ENCODE data around the gene ATG2A. TPM values are rescaled to one million over a fixed set of nuclear protein-coding genes. Genes with fewer than 3 reads are reported as not detected.

ATG2A gene
- total and polyA plus RNA-seq, 7 donors: 11.0 to 21.6 (median 19.5) TPM

DNA sequence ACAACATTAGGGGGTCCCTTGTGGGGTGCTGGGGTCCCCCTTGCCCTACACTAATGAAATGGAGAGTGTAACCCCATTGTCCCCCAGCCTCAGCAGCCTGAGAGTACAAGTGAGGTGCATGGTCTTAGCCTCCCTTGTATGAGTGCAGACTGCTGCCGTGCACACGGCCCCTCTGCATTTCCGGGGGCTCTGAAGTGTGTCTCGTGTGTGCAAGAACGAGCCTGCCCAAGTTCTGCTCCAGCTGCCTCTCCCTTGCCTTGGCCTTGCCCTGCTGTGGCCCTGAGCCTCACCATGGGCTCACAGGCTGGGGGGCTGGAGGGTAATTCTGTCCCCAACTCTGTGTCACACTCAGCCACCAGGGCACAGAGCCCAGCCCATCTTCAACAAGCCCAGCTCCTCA lies 33.4 kb downstream of the ATG2A start:
- no peaks in the 10 kb centered on the region for H3K9me3 ChIP-seq
- H3K4me3 ChIP-seq: no peak overlapping the region
- peaks cover 13% of the 10 kb centered on the region for H3K4me1 ChIP-seq
- intact Hi-C loops (cut with DNase I): no loop called here
- 79 to 80% (median 79%) methylated on average over 5 of the region's 5 CpGs for WGBS, 3 donors
- no peak overlapping the region for H3K27ac ChIP-seq
- no peak for ATAC-seq
- no peak for DNase-seq
- H3K27me3 ChIP-seq (ENCODE audit: insufficient read depth in 3 of 3, low read length in 2 of 3): no peaks in the 10 kb centered on the region
- TF ChIP-seq, protein P1, sequence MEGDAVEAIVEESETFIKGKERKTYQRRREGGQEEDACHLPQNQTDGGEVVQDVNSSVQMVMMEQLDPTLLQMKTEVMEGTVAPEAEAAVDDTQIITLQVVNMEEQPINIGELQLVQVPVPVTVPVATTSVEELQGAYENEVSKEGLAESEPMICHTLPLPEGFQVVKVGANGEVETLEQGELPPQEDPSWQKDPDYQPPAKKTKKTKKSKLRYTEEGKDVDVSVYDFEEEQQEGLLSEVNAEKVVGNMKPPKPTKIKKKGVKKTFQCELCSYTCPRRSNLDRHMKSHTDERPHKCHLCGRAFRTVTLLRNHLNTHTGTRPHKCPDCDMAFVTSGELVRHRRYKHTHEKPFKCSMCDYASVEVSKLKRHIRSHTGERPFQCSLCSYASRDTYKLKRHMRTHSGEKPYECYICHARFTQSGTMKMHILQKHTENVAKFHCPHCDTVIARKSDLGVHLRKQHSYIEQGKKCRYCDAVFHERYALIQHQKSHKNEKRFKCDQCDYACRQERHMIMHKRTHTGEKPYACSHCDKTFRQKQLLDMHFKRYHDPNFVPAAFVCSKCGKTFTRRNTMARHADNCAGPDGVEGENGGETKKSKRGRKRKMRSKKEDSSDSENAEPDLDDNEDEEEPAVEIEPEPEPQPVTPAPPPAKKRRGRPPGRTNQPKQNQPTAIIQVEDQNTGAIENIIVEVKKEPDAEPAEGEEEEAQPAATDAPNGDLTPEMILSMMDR (IDR thresholded peaks at IDR 0.05): no peak
- H3K36me3 ChIP-seq (ENCODE audit: insufficient read depth in 1 of 2, low read depth in 1 of 2): no peaks in the 10 kb centered on the region

DNA sequence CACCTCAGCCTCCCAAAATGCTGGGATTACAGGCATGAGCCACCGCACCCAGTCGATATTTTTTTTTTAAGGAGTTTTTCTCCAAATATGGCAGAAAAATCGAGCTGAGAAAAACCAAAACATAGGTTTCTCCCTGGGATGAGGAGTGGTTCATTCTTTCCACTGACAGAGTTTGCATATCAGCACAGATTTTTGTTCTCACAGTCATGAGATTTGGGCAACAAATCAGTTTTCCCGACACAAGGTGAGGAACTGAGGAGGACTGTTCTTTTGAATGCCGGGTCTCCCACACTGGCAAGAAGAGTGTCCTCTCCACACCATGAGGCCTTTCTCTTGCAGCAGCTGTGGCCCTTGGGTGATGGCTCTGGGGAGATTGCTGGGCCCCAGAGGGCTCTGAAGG lies 34.8 kb downstream of the ATG2A start:
- DNase-seq: no peak

DNA sequence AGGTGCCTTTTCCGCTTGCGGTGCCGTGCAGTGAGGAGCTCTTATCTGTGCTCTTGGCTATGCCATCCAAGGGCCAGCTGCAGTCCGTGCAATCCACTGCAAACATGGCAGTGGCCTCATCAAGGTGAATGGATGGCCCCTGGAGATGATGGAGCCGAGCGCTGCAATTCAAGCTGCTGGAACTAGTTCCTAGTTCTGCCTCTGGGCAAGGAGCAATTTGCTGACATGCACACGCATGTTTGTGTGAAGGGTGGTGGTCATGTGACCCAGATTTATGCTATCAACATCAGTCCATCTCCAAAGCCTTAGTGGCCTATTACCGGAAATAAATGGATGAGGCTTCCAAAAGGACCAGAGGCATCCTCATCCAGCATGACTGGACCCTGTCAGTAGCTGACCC lies 35.5 kb downstream of the ATG2A start:
- Histone ChIP-seq H3K4me3 (no peak overlapping the region), H3K4me1 (peaks cover 19% of the 10 kb centered on the region), H3K27ac (peak overlapping the region; percentile 15), H3K27me3 (ENCODE audit: insufficient read depth in 3 of 3, low read length in 2 of 3) (no peaks in the 10 kb centered on the region), H3K36me3 (ENCODE audit: insufficient read depth in 1 of 2, low read depth in 1 of 2) (no peaks in the 10 kb centered on the region), H3K9me3 (no peaks in the 10 kb centered on the region)
- ATAC-seq: no peak
- TF ChIP-seq, protein P1 (IDR thresholded peaks at IDR 0.05): no peak
- DNase-seq: no peak
- intact Hi-C loops (cut with DNase I): no loop called here
- WGBS, 3 donors: 83 to 89% (median 87%) methylated on average over 8 of the region's 8 CpGs

More for the DNA sequence above, 34.8 kb downstream of the ATG2A start:
- intact Hi-C loops (cut with DNase I): no loop called here
- TF ChIP-seq, protein P1 (IDR thresholded peaks at IDR 0.05): no peak
- no peaks in the 10 kb centered on the region for H3K27me3 ChIP-seq (ENCODE audit: insufficient read depth in 3 of 3, low read length in 2 of 3)
- H3K4me3 ChIP-seq: no peak overlapping the region
- ATAC-seq: no peak
- peaks cover 13% of the 10 kb centered on the region for H3K4me1 ChIP-seq
- H3K9me3 ChIP-seq: no peaks in the 10 kb centered on the region
- no peaks in the 10 kb centered on the region for H3K36me3 ChIP-seq (ENCODE audit: insufficient read depth in 1 of 2, low read depth in 1 of 2)
- WGBS, 3 donors: 75 to 79% (median 76%) methylated on average over 5 of the region's 5 CpGs
- H3K27ac ChIP-seq: peak overlapping the region; percentile 15

DNA sequence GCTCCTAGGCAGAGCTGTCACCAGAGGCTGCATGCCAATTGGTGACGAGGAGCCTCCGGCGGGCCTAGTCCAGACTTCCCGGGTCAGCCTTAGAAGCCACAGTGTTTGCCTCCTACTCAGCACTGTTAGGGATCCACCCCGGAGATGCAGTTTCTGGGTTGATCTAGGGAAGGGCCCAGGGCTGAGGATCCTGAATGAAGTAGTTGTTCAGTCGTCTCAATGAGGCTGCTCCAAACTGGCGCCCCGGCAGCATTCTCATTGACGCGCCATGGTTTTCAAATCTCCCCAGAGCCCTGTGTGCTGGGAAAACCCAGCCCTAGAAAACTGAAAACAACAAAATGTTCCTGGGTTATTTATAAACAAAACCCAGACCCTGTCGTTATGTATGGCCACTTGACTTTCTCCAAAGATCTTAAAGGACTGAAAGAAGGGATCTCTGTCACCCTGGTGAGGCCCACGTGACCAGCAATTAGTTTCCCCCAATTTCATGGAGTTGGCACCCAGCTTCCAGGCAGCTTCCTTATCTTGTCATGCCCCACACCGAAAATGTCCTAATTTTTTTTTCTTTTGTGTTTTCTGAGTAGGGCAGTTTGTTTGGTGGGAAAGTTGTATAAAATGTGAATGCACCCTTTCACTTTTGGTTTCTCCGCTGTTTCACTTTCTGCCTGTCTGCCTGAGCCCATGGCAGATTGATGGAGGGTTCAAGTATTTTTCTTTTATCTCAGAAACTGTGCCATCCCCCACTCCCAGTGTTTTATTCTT lies 36.6 kb downstream of the ATG2A start:
- no peak for ATAC-seq
- TF ChIP-seq, protein P1 (IDR thresholded peaks at IDR 0.05): no peak
- peak; percentile 48 to 75 for DNase-seq
- Histone ChIP-seq H3K9me3 (no peaks in the 10 kb centered on the region), H3K4me1 (peaks cover 29% of the 10 kb centered on the region), H3K36me3 (ENCODE audit: insufficient read depth in 1 of 2, low read depth in 1 of 2) (no peaks in the 10 kb centered on the region), H3K27ac (peak overlapping the region; percentile 97), H3K4me3 (no peak overlapping the region), H3K27me3 (ENCODE audit: insufficient read depth in 3 of 3, low read length in 2 of 3) (no peaks in the 10 kb centered on the region)
- intact Hi-C loops (cut with DNase I): no loop called here
- 52 to 70% (median 59%) methylated on average over 14 of the region's 14 CpGs for WGBS, 3 donors

Measured in psoas muscle (tissue), 8 donors.